Osteoblast (primary cell): ENCODE results near the gene MAP4K3. TPM values are rescaled to one million over a fixed set of nuclear protein-coding genes. Genes with fewer than 3 reads are reported as not detected.
A peak's percentile ranks its signal among the peaks of the same experiment; 100 is the strongest.

Source experiments
- DNase-seq: peaks from one replicate; pipeline ENCODE4 v3.0.0; 2011; ENCODE audit warnings: low spot score, mixed read lengths; ENCODE audit not compliant: insufficient read length; ENCODE audit errors: missing footprints
- H2AFZ ChIP-seq: 2 replicates; pipeline ENCODE4 v1.6.0; 2011; ENCODE audit warnings: mild to moderate bottlenecking, low read length
- H3K27ac ChIP-seq: 2 replicates; pipeline ENCODE4 v1.5.1; 2011; ENCODE audit warnings: mild to moderate bottlenecking, low read depth, low read length, moderate library complexity
- H3K27me3 ChIP-seq: 2 replicates; pipeline ENCODE4 v1.6.0; 2012; ENCODE audit warnings: mild to moderate bottlenecking, control low read depth, inconsistent platforms, low read length, moderate library complexity; ENCODE audit not compliant: insufficient read depth
- H3K36me3 ChIP-seq: 2 replicates; pipeline ENCODE4 v1.5.1; 2011; ENCODE audit warnings: mild to moderate bottlenecking, low read length, control low read depth, moderate library complexity; ENCODE audit not compliant: insufficient read depth
- H3K4me1 ChIP-seq: 2 replicates; pipeline ENCODE4 v1.5.1; 2011; ENCODE audit warnings: mild to moderate bottlenecking, low read length, control low read depth, moderate library complexity; ENCODE audit not compliant: insufficient read depth
- H3K4me2 ChIP-seq: 2 replicates; pipeline ENCODE4 v1.6.0; 2011; ENCODE audit warnings: mild to moderate bottlenecking, low read length; ENCODE audit not compliant: insufficient read depth
- H3K4me3 ChIP-seq: fragments of 200-600 bp; sonication (generic); 3 replicates; pipeline ENCODE4 v1.5.1; 2012; ENCODE audit warnings: mild to moderate bottlenecking, low read length, inconsistent platforms; ENCODE audit not compliant: insufficient read depth
- H3K79me2 ChIP-seq: 2 replicates; pipeline ENCODE4 v1.6.0; 2012; ENCODE audit warnings: mild to moderate bottlenecking, low read length, control low read depth, inconsistent platforms; ENCODE audit not compliant: insufficient read depth
- H3K9me3 ChIP-seq: 2 replicates; pipeline ENCODE4 v1.5.1; 2011; ENCODE audit warnings: low read depth, low read length, control low read depth
- H4K20me1 ChIP-seq: 2 replicates; pipeline ENCODE4 v1.6.0; 2012; ENCODE audit warnings: mild to moderate bottlenecking, low read length, control low read depth; ENCODE audit not compliant: insufficient read depth
- total RNA-seq: library from RNA; depleted of rRNA; stranded (reverse); fragments of >200 nt; gene quantifications from 2 replicates; pipeline ENCODE4 v1.2.3, GENCODE V29; 2012
- TF ChIP-seq, protein P1 (sequence below): IDR thresholded peaks from 2 replicates; pipeline ENCODE4 v1.5.1; 2011; ENCODE audit warnings: mild to moderate bottlenecking, low read depth, low read length, moderate library complexity; ENCODE audit errors: extremely low read depth

MAP4K3 gene
- total RNA-seq, 1 donor = 51.8 TPM

DNA sequence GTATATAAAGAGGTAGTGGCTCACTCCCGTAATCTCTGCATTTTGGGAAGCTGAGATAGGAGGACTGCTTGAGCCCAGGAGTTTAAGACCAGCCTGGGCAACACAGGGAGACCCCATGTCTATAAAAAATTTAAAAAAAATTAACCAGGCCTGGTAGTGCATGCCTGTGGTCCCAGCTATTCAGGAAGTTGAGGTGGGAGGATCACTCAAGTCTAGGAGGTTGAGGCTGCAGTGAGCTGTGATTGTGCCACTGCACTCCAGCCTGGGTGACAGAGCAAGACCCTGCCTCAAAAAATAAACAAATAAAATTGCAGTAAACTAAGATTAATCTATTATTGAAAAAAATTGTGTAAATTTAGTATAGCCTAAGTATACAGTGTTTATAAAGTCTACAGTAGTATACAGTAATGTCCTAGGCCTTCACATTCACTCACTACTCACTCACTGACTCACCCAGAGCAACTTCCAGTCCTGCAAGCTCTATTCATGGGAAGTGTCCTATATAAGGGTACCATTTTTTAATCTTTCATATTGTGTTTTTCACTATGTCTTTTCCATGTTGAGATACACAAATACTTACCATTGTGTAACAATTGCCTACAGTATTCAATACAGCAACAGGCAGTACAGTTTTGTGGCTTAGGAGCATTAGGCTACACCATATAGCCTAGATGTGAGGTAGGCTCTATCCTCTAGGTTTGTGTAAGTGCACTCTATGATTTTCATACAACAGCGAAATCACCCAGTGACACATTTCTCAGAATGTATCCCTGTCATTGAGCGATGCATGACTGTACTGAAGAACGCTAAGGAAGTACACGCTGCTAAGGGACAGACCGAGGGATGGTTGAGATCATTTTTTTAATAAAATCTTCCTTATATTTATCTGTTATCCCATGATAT lies 10.4 kb upstream of the MAP4K3 start:
- Histone ChIP-seq H3K4me2 (no peak overlapping the region), H3K4me1 (peaks cover 9% of the 10 kb centered on the region), H3K79me2 (peaks cover 6% of the 10 kb centered on the region), H3K4me3 (no peak overlapping the region), H3K36me3 (no peaks in the 10 kb centered on the region), H3K27me3 (no peaks in the 10 kb centered on the region), H3K27ac (peak overlapping the region; percentile 3), H4K20me1 (no peaks in the 10 kb centered on the region), H2AFZ (no peak overlapping the region), H3K9me3 (peaks cover 1% of the 10 kb centered on the region)
- TF ChIP-seq, protein P1, sequence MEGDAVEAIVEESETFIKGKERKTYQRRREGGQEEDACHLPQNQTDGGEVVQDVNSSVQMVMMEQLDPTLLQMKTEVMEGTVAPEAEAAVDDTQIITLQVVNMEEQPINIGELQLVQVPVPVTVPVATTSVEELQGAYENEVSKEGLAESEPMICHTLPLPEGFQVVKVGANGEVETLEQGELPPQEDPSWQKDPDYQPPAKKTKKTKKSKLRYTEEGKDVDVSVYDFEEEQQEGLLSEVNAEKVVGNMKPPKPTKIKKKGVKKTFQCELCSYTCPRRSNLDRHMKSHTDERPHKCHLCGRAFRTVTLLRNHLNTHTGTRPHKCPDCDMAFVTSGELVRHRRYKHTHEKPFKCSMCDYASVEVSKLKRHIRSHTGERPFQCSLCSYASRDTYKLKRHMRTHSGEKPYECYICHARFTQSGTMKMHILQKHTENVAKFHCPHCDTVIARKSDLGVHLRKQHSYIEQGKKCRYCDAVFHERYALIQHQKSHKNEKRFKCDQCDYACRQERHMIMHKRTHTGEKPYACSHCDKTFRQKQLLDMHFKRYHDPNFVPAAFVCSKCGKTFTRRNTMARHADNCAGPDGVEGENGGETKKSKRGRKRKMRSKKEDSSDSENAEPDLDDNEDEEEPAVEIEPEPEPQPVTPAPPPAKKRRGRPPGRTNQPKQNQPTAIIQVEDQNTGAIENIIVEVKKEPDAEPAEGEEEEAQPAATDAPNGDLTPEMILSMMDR = no peak
- peak; percentile 15 for DNase-seq

DNA sequence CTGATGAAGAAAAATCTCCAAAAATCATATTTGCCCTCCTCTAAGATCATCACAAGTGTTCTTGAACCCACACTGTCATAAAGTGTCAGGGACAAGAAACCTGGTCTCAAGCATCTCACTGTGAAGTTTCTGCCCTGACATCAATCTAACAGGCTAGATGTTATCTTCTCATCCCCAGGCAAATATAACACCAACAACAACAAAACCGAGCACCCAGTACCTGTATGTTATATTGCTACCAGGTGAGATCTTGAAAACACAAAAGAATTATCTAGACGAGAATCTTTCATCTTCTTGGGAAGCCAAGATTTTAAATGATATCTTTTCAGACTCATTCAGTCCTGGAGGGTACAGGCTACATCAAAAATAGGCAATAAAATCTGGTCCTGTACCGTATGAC lies 8.8 kb upstream of the MAP4K3 start:
- Histone ChIP-seq H3K4me3 (no peak overlapping the region), H2AFZ (no peak overlapping the region), H3K27ac (no peak overlapping the region), H3K4me1 (peaks cover 9% of the 10 kb centered on the region), H3K4me2 (no peak overlapping the region), H3K9me3 (peaks cover 1% of the 10 kb centered on the region), H3K79me2 (peaks cover 7% of the 10 kb centered on the region), H3K27me3 (no peaks in the 10 kb centered on the region), H3K36me3 (no peaks in the 10 kb centered on the region), H4K20me1 (no peaks in the 10 kb centered on the region)
- TF ChIP-seq, protein P1 = no peak
- DNase-seq = no peak

DNA sequence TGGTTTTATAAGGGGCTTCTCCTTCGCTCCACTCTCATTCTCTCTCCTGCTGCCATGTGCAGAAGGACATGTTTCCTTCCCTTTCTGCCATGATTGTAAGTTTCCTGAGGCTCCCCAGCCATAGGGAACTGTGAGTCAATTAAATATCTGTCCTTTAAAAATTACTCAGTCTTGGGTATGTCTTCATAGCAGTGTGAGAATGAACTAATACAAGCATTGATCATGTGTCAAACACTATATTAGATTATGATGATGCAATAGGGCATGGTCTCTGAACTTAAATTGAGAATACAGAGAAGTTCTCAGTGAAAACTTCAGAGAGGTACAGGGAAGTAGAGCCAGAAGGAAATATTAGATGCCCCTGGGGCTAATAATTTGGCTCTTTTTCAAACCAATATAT lies 5.9 kb upstream of the MAP4K3 start:
- Histone ChIP-seq H3K9me3 (peaks cover 1% of the 10 kb centered on the region), H3K27ac (no peak overlapping the region), H4K20me1 (no peaks in the 10 kb centered on the region), H2AFZ (no peak overlapping the region), H3K27me3 (no peaks in the 10 kb centered on the region), H3K79me2 (peaks cover 13% of the 10 kb centered on the region), H3K4me1 (peaks cover 31% of the 10 kb centered on the region), H3K4me3 (no peak overlapping the region), H3K4me2 (no peak overlapping the region), H3K36me3 (no peaks in the 10 kb centered on the region)
- TF ChIP-seq, protein P1 = no peak
- DNase-seq = no peak

DNA sequence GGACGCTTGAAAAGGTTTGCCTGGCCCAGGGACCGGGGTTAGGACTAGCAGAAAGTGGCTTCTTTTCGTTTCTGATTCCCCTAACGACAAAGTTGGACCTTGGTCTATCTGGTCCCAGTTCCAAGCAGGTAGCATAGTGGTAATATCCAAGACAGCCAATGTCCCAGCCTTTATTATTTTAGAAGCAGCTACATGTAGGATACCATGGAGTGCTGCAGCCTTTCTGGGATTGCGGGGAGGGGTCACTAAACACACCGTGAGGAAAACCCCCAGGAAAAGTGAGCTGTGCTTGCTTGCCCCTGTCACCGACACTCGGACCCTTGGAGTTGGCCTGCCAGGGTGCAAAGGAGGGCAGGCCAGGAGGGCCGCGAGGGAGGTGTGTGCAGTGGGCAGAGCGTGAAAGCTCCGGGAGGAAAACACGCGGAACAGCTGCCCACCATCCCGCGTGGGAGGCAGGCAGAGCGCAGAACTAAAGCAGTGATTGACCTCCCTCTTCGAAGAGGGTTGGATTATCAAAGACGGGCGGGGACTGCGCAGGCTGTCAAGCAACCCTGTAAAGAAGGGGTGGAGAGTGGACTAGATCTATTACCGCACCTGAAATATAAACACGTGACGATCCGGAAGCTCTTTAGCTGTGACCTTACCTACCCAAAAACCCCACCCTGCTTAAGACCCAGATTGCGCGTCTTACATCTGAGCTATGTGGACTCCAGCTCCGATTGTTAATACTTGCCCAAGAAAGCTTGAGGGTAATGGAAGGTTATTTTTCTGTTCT lies 624 bp upstream of the MAP4K3 start:
- Histone ChIP-seq H4K20me1 (peaks cover 29% of the 10 kb centered on the region), H3K27ac (peak overlapping the region; percentile 86), H3K4me3 (peak overlapping the region; percentile 92), H3K4me2 (peak overlapping the region; percentile 95), H3K4me1 (peaks cover 46% of the 10 kb centered on the region), H2AFZ (peak overlapping the region; percentile 95), H3K79me2 (peaks cover 59% of the 10 kb centered on the region), H3K36me3 (no peaks in the 10 kb centered on the region), H3K9me3 (no peaks in the 10 kb centered on the region), H3K27me3 (no peaks in the 10 kb centered on the region)
- DNase-seq = peak; percentile 86
- TF ChIP-seq, protein P1 = no peak
